ENCODE measurements around the gene CHPT1.

Gene CHPT1

GRCh38 chr12:101714877-101715444 lies 17.5 kb downstream of the CHPT1 start:
- H3K4me3 ChIP-seq (replicated peaks; ENCODE audit: low read depth, low read length): no peak overlapping the region
- no peak for DNase-seq (ENCODE audit: extremely low read depth, low read depth)
- TF ChIP-seq CTCF (IDR thresholded peaks at IDR 0.05; ENCODE audit: low read depth, low read length, missing control alignments): no peak

- no peak for DNase-seq (ENCODE audit: extremely low read depth, low read depth)
- no peak overlapping the region for H3K4me3 ChIP-seq (replicated peaks; ENCODE audit: low read depth, low read length)
- no peak for TF ChIP-seq CTCF (IDR thresholded peaks at IDR 0.05; ENCODE audit: low read depth, low read length, missing control alignments)
These were observed 22.1 kb downstream of the CHPT1 start for GRCh38 chr12:101719566-101719965.

GRCh38 chr12:101720118-101720517 lies 22.7 kb downstream of the CHPT1 start:
- H3K4me3 ChIP-seq (replicated peaks; ENCODE audit: low read depth, low read length): no peak overlapping the region
- DNase-seq (ENCODE audit: extremely low read depth, low read depth): no peak
- no peak for TF ChIP-seq CTCF (IDR thresholded peaks at IDR 0.05; ENCODE audit: low read depth, low read length, missing control alignments)

- DNase-seq (ENCODE audit: extremely low read depth, low read depth): no peak
- no peak for TF ChIP-seq CTCF (IDR thresholded peaks at IDR 0.05; ENCODE audit: low read depth, low read length, missing control alignments)
- H3K4me3 ChIP-seq (replicated peaks; ENCODE audit: low read depth, low read length): no peak overlapping the region
These were observed 25.0 kb downstream of the CHPT1 start for GRCh38 chr12:101722392-101722791.

GRCh38 chr12:101727098-101727497 lies 29.7 kb downstream of the CHPT1 start:
- no peak for DNase-seq (ENCODE audit: extremely low read depth, low read depth)
- no peak overlapping the region for H3K4me3 ChIP-seq (replicated peaks; ENCODE audit: low read depth, low read length)
- no peak for TF ChIP-seq CTCF (IDR thresholded peaks at IDR 0.05; ENCODE audit: low read depth, low read length, missing control alignments)

GRCh38 chr12:101729842-101730241 lies 32.4 kb downstream of the CHPT1 start:
- DNase-seq (ENCODE audit: extremely low read depth, low read depth): no peak
- TF ChIP-seq CTCF (IDR thresholded peaks at IDR 0.05; ENCODE audit: low read depth, low read length, missing control alignments): no peak
- H3K4me3 ChIP-seq (replicated peaks; ENCODE audit: low read depth, low read length): no peak overlapping the region

- TF ChIP-seq CTCF (IDR thresholded peaks at IDR 0.05; ENCODE audit: low read depth, low read length, missing control alignments): no peak
- DNase-seq (ENCODE audit: extremely low read depth, low read depth): no peak
- H3K4me3 ChIP-seq (replicated peaks; ENCODE audit: low read depth, low read length): no peak overlapping the region
These were observed 34.9 kb downstream of the CHPT1 start for GRCh38 chr12:101732318-101732717.
